H9 (cell line): ENCODE measurements around the gene LRP1B. TPM values are rescaled to one million over a fixed set of nuclear protein-coding genes. Genes with fewer than 3 reads are reported as not detected.

Source experiments
- DNase-seq: peaks from one replicate; pipeline ENCODE4 v3.0.0-alpha.2; 2017
- H2AFZ ChIP-seq: one replicate; pipeline ENCODE4 v1.6.1; 2013; ENCODE audit warnings: mild to moderate bottlenecking, low read length, control low read depth, moderate library complexity
- H2AK5ac ChIP-seq: 2 replicates; pipeline ENCODE4 v1.6.1; 2013; ENCODE audit warnings: low read length, control low read depth, mixed read lengths; ENCODE audit not compliant: insufficient read length
- H2BK120ac ChIP-seq: one replicate; pipeline ENCODE4 v1.6.1; 2013; ENCODE audit warnings: low read depth, mild to moderate bottlenecking, low read length, control low read depth, inconsistent platforms; ENCODE audit not compliant: poor library complexity, severe bottlenecking
- H2BK12ac ChIP-seq: 2 replicates; pipeline ENCODE4 v1.6.1; 2013; ENCODE audit warnings: low read length, control low read depth, mixed read lengths, low read depth; ENCODE audit not compliant: insufficient read length
- H2BK15ac ChIP-seq: 2 replicates; pipeline ENCODE4 v1.6.1; 2013; ENCODE audit warnings: low read depth, low read length, control low read depth
- H2BK20ac ChIP-seq: one replicate; pipeline ENCODE4 v1.6.1; 2013; ENCODE audit warnings: low read depth, mild to moderate bottlenecking, low read length, control low read depth, inconsistent platforms; ENCODE audit not compliant: poor library complexity, severe bottlenecking
- H2BK5ac ChIP-seq: 2 replicates; pipeline ENCODE4 v1.6.1; 2013; ENCODE audit warnings: low read length, control low read depth, mixed read lengths; ENCODE audit not compliant: insufficient read length
- H3K14ac ChIP-seq: 2 replicates; pipeline ENCODE4 v1.6.1; 2013; ENCODE audit warnings: low read length, control low read depth; ENCODE audit not compliant: insufficient read depth
- H3K18ac ChIP-seq: 2 replicates; pipeline ENCODE4 v1.6.1; 2013; ENCODE audit warnings: low read depth, mild to moderate bottlenecking, mixed read lengths, low read length, control low read depth; ENCODE audit not compliant: insufficient read length
- H3K23ac ChIP-seq: 2 replicates; pipeline ENCODE4 v1.6.1; 2013; ENCODE audit warnings: low read length, control low read depth, mixed read lengths, low read depth; ENCODE audit not compliant: insufficient read length
- H3K23me2 ChIP-seq: 2 replicates; pipeline ENCODE4 v1.6.1; 2013; ENCODE audit warnings: low read depth, mild to moderate bottlenecking, mixed read lengths, low read length, control low read depth; ENCODE audit not compliant: insufficient read length, poor library complexity, severe bottlenecking
- H3K27ac ChIP-seq: 2 replicates; pipeline ENCODE4 v1.5.1; 2013; ENCODE audit warnings: low read length, control low read depth, mixed read lengths, low read depth; ENCODE audit not compliant: insufficient read length
- H3K27me3 ChIP-seq: 2 replicates; pipeline ENCODE4 v1.6.1; 2013; ENCODE audit warnings: low read length, control low read depth, inconsistent platforms; ENCODE audit not compliant: insufficient read depth
- H3K4ac ChIP-seq: 2 replicates; pipeline ENCODE4 v1.6.1; 2013; ENCODE audit warnings: low read depth, mild to moderate bottlenecking, control low read depth, inconsistent platforms, low read length, moderate library complexity
- H3K4me1 ChIP-seq: 2 replicates; pipeline ENCODE4 v1.6.1; 2013; ENCODE audit warnings: low read length, control low read depth, inconsistent platforms; ENCODE audit not compliant: insufficient read depth
- H3K4me2 ChIP-seq: 2 replicates; pipeline ENCODE4 v1.6.1; 2013; ENCODE audit warnings: low read length, control low read depth, mixed read lengths; ENCODE audit not compliant: insufficient read length, insufficient read depth
- H3K56ac ChIP-seq: 2 replicates; pipeline ENCODE4 v1.6.1; 2013; ENCODE audit warnings: low read depth, mild to moderate bottlenecking, mixed read lengths, low read length, control low read depth; ENCODE audit not compliant: insufficient read length
- H3K79me1 ChIP-seq: 2 replicates; pipeline ENCODE4 v1.6.1; 2013; ENCODE audit warnings: low read depth, mild to moderate bottlenecking, moderate library complexity, low read length, control low read depth, inconsistent platforms; ENCODE audit not compliant: insufficient read depth, poor library complexity, severe bottlenecking
- H3K79me2 ChIP-seq: 2 replicates; pipeline ENCODE4 v1.6.1; 2013; ENCODE audit warnings: low read length, control low read depth, inconsistent platforms; ENCODE audit not compliant: insufficient read depth
- H3K9ac ChIP-seq: 2 replicates; pipeline ENCODE4 v1.6.1; 2013; ENCODE audit warnings: low read length, control low read depth, mixed read lengths; ENCODE audit not compliant: insufficient read length; ENCODE audit errors: extremely low read depth
- H3K9me3 ChIP-seq: one replicate; pipeline ENCODE4 v1.6.1; 2013; ENCODE audit warnings: low read depth, low read length, inconsistent platforms; ENCODE audit not compliant: control insufficient read depth
- H3T11ph ChIP-seq: one replicate; pipeline ENCODE4 v1.6.1; 2013; ENCODE audit warnings: mild to moderate bottlenecking, low read length, control low read depth, inconsistent platforms
- H4K20me1 ChIP-seq: one replicate; pipeline ENCODE4 v1.6.1; 2013; ENCODE audit not compliant: control insufficient read depth, insufficient read length, insufficient read depth
- H4K5ac ChIP-seq: 2 replicates; pipeline ENCODE4 v1.6.1; 2013; ENCODE audit warnings: low read depth, mild to moderate bottlenecking, mixed read lengths, low read length, control low read depth; ENCODE audit not compliant: insufficient read length
- H4K8ac ChIP-seq: replicated peaks from 2 replicates; pipeline ENCODE4 v1.6.1; 2013; ENCODE audit warnings: low read length, control low read depth, mixed read lengths, low read depth; ENCODE audit not compliant: insufficient read length
- H4K91ac ChIP-seq: 2 replicates; pipeline ENCODE4 v1.6.1; 2013; ENCODE audit warnings: low read depth, mild to moderate bottlenecking, moderate library complexity, mixed read lengths, low read length, control low read depth; ENCODE audit not compliant: insufficient read length
- H3K27ac Mint-ChIP-seq, 3 experiments: 2 replicates in 2 of 3; 3 replicates in 1 of 3; pipeline ENCODE4 v1.8.0; 2020 to 2021; ENCODE audit warnings: mixed read lengths in 3 of 3, mild to moderate bottlenecking in 1 of 3, moderate library complexity in 1 of 3
- H3K27me3 Mint-ChIP-seq: 2 replicates; pipeline ENCODE4 v1.8.0; 2021; ENCODE audit warnings: low read depth, mild to moderate bottlenecking, moderate library complexity, mixed read lengths
- H3K36me3 Mint-ChIP-seq, 3 experiments: 2 replicates in 2 of 3; 3 replicates in 1 of 3; pipeline ENCODE4 v1.8.0; 2020 to 2021; ENCODE audit warnings: low read depth in 3 of 3, mixed read lengths in 3 of 3; ENCODE audit not compliant: insufficient read depth in 1 of 3
- H3K4me1 Mint-ChIP-seq, 2 experiments: 2 replicates each; pipeline ENCODE4 v1.8.0; 2020; ENCODE audit warnings: mixed read lengths in 2 of 2
- H3K4me3 Mint-ChIP-seq, 2 experiments: 2 replicates in 1 of 2; 3 replicates in 1 of 2; pipeline ENCODE4 v1.8.0; 2020 to 2021; ENCODE audit warnings: mild to moderate bottlenecking in 2 of 2, mixed read lengths in 2 of 2, moderate library complexity in 1 of 2
- H3K9me3 Mint-ChIP-seq, 2 experiments: 2 replicates in 1 of 2; 3 replicates in 1 of 2; pipeline ENCODE4 v1.8.0; 2020; ENCODE audit warnings: mild to moderate bottlenecking in 2 of 2, mixed read lengths in 2 of 2, moderate library complexity in 1 of 2
- CTCF ChIP-seq: fragments of 200-600 bp; sonication (generic); conservative IDR thresholded peaks from 3 replicates; pipeline ENCODE4 v1.8.0; 2021; ENCODE audit warnings: antibody characterized with exemption, mild to moderate bottlenecking
- WGBS: extraction: QIAGEN DNeasy Blood & Tissue Kit; methylation state at CpG from one replicate; pipeline ENCODE4 v1.1.7; 2013; ENCODE audit warnings: missing lambda C conversion rate, low lambda C conversion rate, mixed read lengths; ENCODE audit not compliant: insufficient read length; ENCODE audit errors: extremely low coverage; 5-methylcytosine and 5-hydroxymethylcytosine counted together
- total RNA-seq: library from RNA; stranded (reverse); gene quantifications from 2 replicates; pipeline ENCODE4 v1.2.1, GENCODE V29; 2021

Gene LRP1B
- total RNA-seq, 1 experiment from 2014 or later = not detected

GRCh38 chr2:141599721-141600120 is 531.1 kb downstream of the LRP1B start:
- DNase-seq = no peak
- Histone ChIP-seq H4K20me1 (no peaks in the 10 kb centered on the region), H4K8ac (no peak overlapping the region), H2BK120ac (no peak overlapping the region), H3K23me2 (no peaks in the 10 kb centered on the region), H2BK12ac (no peak overlapping the region), H3K4ac (no peak overlapping the region), H3K56ac (no peak overlapping the region), H3K9me3 (no peaks in the 10 kb centered on the region), H3K4me2 (no peak overlapping the region), H3K79me2 (no peaks in the 10 kb centered on the region), H3K27ac (no peak overlapping the region), H3K27me3 (no peaks in the 10 kb centered on the region), H3K9ac (no peak overlapping the region), H2AK5ac (no peak overlapping the region), H3K4me1 (no peaks in the 10 kb centered on the region), H3K14ac (no peak overlapping the region), H2BK5ac (no peak overlapping the region), H3K23ac (no peak overlapping the region), H2BK20ac (no peak overlapping the region), H3K18ac (no peak overlapping the region), H4K91ac (no peak overlapping the region), H3T11ph (no peak overlapping the region), H2AFZ (no peak overlapping the region), H4K5ac (no peak overlapping the region), H3K79me1 (no peaks in the 10 kb centered on the region), H2BK15ac (no peak overlapping the region)
- Mint-ChIP-seq H3K4me1 (peaks cover 3 to 11% of the 10 kb centered on the region in 2 experiments; a peak in 3 of 4 replicates), H3K27me3 (no peaks in the 10 kb centered on the region), H3K4me3 (no peak overlapping the region), H3K36me3 (no peaks in the 10 kb centered on the region), H3K9me3 (no peaks in the 10 kb centered on the region), H3K27ac (no peak overlapping the region)
- WGBS = no CpG with 5 or more reads among the region's 4 CpGs
- no peak for TF ChIP-seq CTCF
